Body of pancreas (tissue), 4 donors: Measurements from ENCODE around the gene TTC29. TPM values are rescaled to one million over a fixed set of nuclear protein-coding genes. Genes with fewer than 3 reads are reported as not detected.

Source experiments
- ATAC-seq: fragments of 150-250 bp; one replicate; pipeline ENCODE4 v1.9.1; 2016
- DNase-seq, 4 donors: peaks; one replicate each; pipeline ENCODE4 v3.0.0-alpha.2; 2019
- H3K27ac ChIP-seq, 4 donors: fragments of 200-600 bp; sonication (generic); 1 replicate in 3 of 4; 2 replicates in 1 of 4; pipeline versions ENCODE4 v1.5.1 to v1.6.1; 2016 to 2019; ENCODE audit warnings: mild to moderate bottlenecking in 1 of 4, mixed read lengths in 1 of 4, moderate library complexity in 1 of 4
- H3K27me3 ChIP-seq, 2 donors: fragments of 200-600 bp; sonication (generic); one replicate each; pipeline ENCODE4 v1.6.0; 2016; ENCODE audit warnings: mild to moderate bottlenecking in 1 of 2
- H3K36me3 ChIP-seq, 2 donors: fragments of 200-600 bp; sonication (generic); replicated peaks in 1 of 2; 2 replicates each; pipeline ENCODE4 v1.5.1; 2016; ENCODE audit warnings: low read depth in 2 of 2; ENCODE audit not compliant: insufficient read depth in 1 of 2
- H3K4me1 ChIP-seq: fragments of 200-600 bp; sonication (generic); one replicate; pipeline ENCODE4 v1.6.0; 2016
- H3K4me3 ChIP-seq, 2 donors: fragments of 200-600 bp; sonication (generic); 1 replicate in 1 of 2; 2 replicates in 1 of 2; pipeline ENCODE4 v1.5.1; 2016 to 2019
- H3K9me3 ChIP-seq, 3 donors: fragments of 200-600 bp; sonication (generic); 1 replicate in 2 of 3; 2 replicates in 1 of 3; pipeline ENCODE4 v1.5.1; 2016
- POLR2A ChIP-seq, 3 donors: fragments of 450-650 bp; IDR thresholded peaks; one replicate each; pipeline ENCODE4 v1.6.1; 2016; ENCODE audit warnings: antibody characterized with exemption in 3 of 3, mild to moderate bottlenecking in 2 of 3
- WGBS, 2 donors: methylation state at CpG; one replicate each; pipeline ENCODE4 v1.1.5; 2017; 5-methylcytosine and 5-hydroxymethylcytosine counted together
- intact Hi-C: fragments of 100-400 bp; cut with DNase I; formaldehyde crosslinking; loops from one replicate; pipeline ENCODE4 v1.15.1; 2023
- total RNA-seq, 2 donors: library from RNA; depleted of rRNA; stranded (reverse); fragments of >200 nt; gene quantifications; one replicate each; pipeline ENCODE4 v1.1.0, GENCODE V29; 2016
- TF ChIP-seq, protein P1 (sequence below), 7 experiments: fragments of 450-650 bp in 4 of 7; fragments of 200-600 bp in 3 of 7; sonication (generic) in 3 of 7; IDR thresholded peaks; one replicate each; pipeline ENCODE4 v1.5.1; 2016 to 2019; ENCODE audit warnings: antibody characterized with exemption in 7 of 7

The TTC29 gene
- total RNA-seq, 2 donors from 2014 or later: not detected

DNA sequence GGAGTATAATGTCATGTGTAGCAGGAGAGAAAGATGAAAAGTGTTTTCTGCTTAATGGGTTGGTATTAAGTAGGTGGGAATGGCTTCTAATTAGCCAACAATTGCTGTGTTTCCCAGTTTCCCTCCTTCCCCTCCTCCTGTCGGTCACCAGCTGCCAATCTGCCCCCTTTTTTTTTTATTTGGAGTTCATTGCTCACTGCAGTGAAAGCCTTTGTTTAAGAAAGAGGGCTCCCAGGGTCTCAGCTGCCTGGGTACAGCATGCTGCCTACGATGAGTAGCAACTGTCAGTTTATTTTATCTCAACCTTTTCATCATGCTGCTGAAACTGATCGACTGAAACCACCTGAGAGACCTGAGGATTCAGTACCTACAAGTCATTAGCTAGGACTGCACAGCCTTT, 157.9 kb downstream of the TTC29 start:
- no peaks in the 10 kb centered on the region for H3K9me3 ChIP-seq
- H3K4me3 ChIP-seq: no peak overlapping the region
- no peaks in the 10 kb centered on the region for H3K36me3 ChIP-seq
- DNase-seq: no peak
- TF ChIP-seq POLR2A (IDR thresholded peaks at IDR 0.05): no peak
- TF ChIP-seq, protein P1, sequence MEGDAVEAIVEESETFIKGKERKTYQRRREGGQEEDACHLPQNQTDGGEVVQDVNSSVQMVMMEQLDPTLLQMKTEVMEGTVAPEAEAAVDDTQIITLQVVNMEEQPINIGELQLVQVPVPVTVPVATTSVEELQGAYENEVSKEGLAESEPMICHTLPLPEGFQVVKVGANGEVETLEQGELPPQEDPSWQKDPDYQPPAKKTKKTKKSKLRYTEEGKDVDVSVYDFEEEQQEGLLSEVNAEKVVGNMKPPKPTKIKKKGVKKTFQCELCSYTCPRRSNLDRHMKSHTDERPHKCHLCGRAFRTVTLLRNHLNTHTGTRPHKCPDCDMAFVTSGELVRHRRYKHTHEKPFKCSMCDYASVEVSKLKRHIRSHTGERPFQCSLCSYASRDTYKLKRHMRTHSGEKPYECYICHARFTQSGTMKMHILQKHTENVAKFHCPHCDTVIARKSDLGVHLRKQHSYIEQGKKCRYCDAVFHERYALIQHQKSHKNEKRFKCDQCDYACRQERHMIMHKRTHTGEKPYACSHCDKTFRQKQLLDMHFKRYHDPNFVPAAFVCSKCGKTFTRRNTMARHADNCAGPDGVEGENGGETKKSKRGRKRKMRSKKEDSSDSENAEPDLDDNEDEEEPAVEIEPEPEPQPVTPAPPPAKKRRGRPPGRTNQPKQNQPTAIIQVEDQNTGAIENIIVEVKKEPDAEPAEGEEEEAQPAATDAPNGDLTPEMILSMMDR (IDR thresholded peaks at IDR 0.05): no peak
- intact Hi-C loops: no loop called here
- H3K4me1 ChIP-seq: no peaks in the 10 kb centered on the region
- H3K27ac ChIP-seq: no peak overlapping the region
- no peaks in the 10 kb centered on the region for H3K27me3 ChIP-seq
- WGBS, 2 donors: 12 to 14% methylated on average over 3 of the region's 3 CpGs
- ATAC-seq: no peak

DNA sequence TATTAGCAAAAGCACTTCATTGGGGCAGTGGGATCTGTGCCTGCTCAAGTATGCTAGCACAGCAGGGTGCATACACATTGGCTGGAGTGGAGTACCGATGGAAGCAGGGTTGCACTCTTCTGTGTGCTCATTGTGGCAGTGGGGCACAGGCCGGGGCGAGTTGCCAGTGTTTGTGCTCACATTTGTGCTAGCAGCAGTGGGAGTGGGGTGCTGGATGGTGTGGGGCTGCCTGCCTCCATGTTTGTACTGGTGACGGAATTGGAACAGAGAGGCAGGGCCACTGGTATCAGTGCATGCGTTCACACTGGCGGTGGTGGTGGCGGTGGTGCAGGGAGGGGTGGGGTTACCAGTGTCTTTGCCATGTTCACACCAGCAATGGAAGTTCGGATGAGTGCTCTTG, 169.0 kb downstream of the TTC29 start:
- intact Hi-C loops: no loop called here
- ATAC-seq: no peak
- Histone ChIP-seq H3K9me3 (no peaks in the 10 kb centered on the region), H3K27me3 (no peaks in the 10 kb centered on the region), H3K27ac (no peak overlapping the region), H3K4me1 (no peaks in the 10 kb centered on the region), H3K36me3 (no peaks in the 10 kb centered on the region), H3K4me3 (no peak overlapping the region)
- peak in 1 of 4 donors; percentile 3 for DNase-seq
- TF ChIP-seq POLR2A (IDR thresholded peaks at IDR 0.05): no peak
- TF ChIP-seq, protein P1 (IDR thresholded peaks at IDR 0.05): no peak
- WGBS, 2 donors: 76% methylated on average over 8 of the region's 8 CpGs

DNA sequence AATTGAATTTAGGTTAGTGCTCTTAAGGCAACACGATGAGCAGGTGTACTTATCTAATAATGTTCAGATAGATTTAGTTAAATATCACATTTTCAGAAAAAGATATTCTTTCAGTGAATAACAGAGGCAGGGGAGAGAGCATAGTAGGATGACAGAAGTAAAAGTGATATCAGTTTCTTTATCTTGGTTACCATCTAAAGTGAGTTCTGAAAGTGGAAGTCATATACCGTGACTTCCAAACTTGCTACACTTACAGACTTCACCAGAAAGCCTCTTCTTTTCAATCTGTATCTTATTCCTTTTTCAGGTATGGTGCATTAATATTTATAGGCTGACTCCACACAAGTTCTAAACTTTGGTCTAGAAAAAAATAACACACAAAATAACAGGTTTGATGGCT, 182.1 kb downstream of the TTC29 start:
- no peak for TF ChIP-seq POLR2A (IDR thresholded peaks at IDR 0.05)
- TF ChIP-seq, protein P1 (IDR thresholded peaks at IDR 0.05): no peak
- no peak for DNase-seq
- Histone ChIP-seq H3K27me3 (no peaks in the 10 kb centered on the region), H3K9me3 (no peaks in the 10 kb centered on the region), H3K4me3 (no peak overlapping the region), H3K36me3 (no peaks in the 10 kb centered on the region), H3K4me1 (no peaks in the 10 kb centered on the region), H3K27ac (no peak overlapping the region)
- ATAC-seq: no peak
- intact Hi-C loops: no loop called here
- WGBS, 2 donors: 54 to 74% methylated on average over 2 of the region's 2 CpGs

DNA sequence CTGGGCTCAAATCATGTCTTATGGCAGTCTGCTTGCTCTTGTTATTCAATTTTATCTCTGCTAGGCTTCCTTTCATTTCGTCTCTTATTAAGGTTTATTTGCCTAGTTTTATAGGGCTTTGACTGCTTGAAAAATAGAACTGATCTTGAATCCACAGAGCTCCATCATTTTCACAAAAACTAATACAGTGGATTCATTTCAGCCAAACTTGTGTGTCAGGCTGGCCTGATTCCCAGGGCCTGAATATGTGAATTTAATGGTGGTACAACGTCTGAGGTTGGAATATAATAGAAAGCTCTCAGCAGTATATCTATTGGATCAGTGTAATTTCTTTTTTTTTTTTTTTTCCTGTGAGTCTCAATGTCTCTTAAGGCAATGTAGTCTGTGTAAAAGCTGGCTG, 183.6 kb downstream of the TTC29 start:
- no peaks in the 10 kb centered on the region for H3K27me3 ChIP-seq
- H3K36me3 ChIP-seq: no peaks in the 10 kb centered on the region
- DNase-seq (no peak), ATAC-seq (no peak)
- TF ChIP-seq, protein P1 (IDR thresholded peaks at IDR 0.05): no peak
- no peak for TF ChIP-seq POLR2A (IDR thresholded peaks at IDR 0.05)
- no peaks in the 10 kb centered on the region for H3K9me3 ChIP-seq
- H3K4me1 ChIP-seq: no peaks in the 10 kb centered on the region
- no peak overlapping the region for H3K4me3 ChIP-seq
- intact Hi-C loops: no loop called here
- WGBS, 2 donors: 27 to 30% methylated on average over 2 of the region's 2 CpGs
- no peak overlapping the region for H3K27ac ChIP-seq

DNA sequence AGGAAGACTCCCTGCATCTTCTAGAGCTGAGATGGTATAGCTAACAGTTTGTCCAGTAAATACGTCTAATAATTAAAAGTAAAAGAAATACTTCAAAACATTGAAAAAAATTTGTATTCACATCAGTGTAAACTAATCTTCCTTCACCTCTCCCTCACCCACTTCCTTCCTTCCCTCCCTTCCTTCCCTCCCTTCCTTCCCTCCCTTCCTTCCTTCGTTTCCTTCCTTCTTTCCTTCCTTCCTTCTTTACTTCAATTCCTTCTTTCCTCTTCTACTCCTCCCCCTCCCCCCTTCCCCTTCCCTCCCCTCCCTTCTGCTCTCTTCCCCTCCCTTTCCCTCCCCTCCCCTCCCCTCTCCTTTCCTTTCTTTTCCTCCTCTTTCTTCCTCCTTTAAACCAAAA, 203.2 kb downstream of the TTC29 start:
- TF ChIP-seq, protein P1 (IDR thresholded peaks at IDR 0.05): no peak
- TF ChIP-seq POLR2A (IDR thresholded peaks at IDR 0.05): no peak
- peaks cover 0 to 4% (median 0%) of the 10 kb centered on the region in 3 donors for H3K9me3 ChIP-seq
- WGBS, 2 donors: 56 to 58% methylated on average over 2 of the region's 2 CpGs
- H3K27ac ChIP-seq: no peak overlapping the region
- H3K4me1 ChIP-seq: no peaks in the 10 kb centered on the region
- intact Hi-C loops: no loop called here
- no peak for ATAC-seq
- DNase-seq: no peak
- H3K36me3 ChIP-seq: no peaks in the 10 kb centered on the region
- no peaks in the 10 kb centered on the region for H3K27me3 ChIP-seq
- no peak overlapping the region for H3K4me3 ChIP-seq
